CD4-positive, alpha-beta T cell treated with Interleukin-4 for 4 hours (primary cell): ENCODE data around the gene CNTN4.

Source experiments
- DNase-seq: peaks from one replicate; pipeline ENCODE4 v3.0.0-alpha.2; 2020

CNTN4 gene

GRCh38 chr3:2623436-2623835, 524.8 kb downstream of the CNTN4 start:
- DNase-seq: no peak

GRCh38 chr3:2628117-2628516, 529.5 kb downstream of the CNTN4 start:
- DNase-seq: no peak

- DNase-seq: no peak
Measured at GRCh38 chr3:2635511-2635910, 536.8 kb downstream of the CNTN4 start.

GRCh38 chr3:2643606-2644005, 544.9 kb downstream of the CNTN4 start:
- no peak for DNase-seq

GRCh38 chr3:2645001-2645400, 546.3 kb downstream of the CNTN4 start:
- no peak for DNase-seq

- DNase-seq: no peak
Measured at GRCh38 chr3:2650746-2651145, 552.1 kb downstream of the CNTN4 start.

- no peak for DNase-seq
Measured at GRCh38 chr3:2652386-2652785, 553.7 kb downstream of the CNTN4 start.

- no peak for DNase-seq
Measured at GRCh38 chr3:2653706-2654105, 555.0 kb downstream of the CNTN4 start.

GRCh38 chr3:2655229-2655701, 556.6 kb downstream of the CNTN4 start:
- DNase-seq: no peak

- DNase-seq: no peak
Measured at GRCh38 chr3:2656806-2657777, 558.4 kb downstream of the CNTN4 start.

GRCh38 chr3:2657971-2658370, 559.3 kb downstream of the CNTN4 start:
- DNase-seq: no peak

- no peak for DNase-seq
Measured at GRCh38 chr3:2659896-2660295, 561.2 kb downstream of the CNTN4 start.

GRCh38 chr3:2661078-2661477, 562.4 kb downstream of the CNTN4 start:
- DNase-seq: no peak

GRCh38 chr3:2677501-2677900, 578.8 kb downstream of the CNTN4 start:
- DNase-seq: no peak

GRCh38 chr3:2680236-2680635, 581.6 kb downstream of the CNTN4 start:
- no peak for DNase-seq

- no peak for DNase-seq
Measured at GRCh38 chr3:2684046-2684445, 585.4 kb downstream of the CNTN4 start.

- no peak for DNase-seq
Measured at GRCh38 chr3:2686816-2687502, 588.3 kb downstream of the CNTN4 start.

- DNase-seq: no peak
Measured at GRCh38 chr3:2697589-2697988, 598.9 kb downstream of the CNTN4 start.

GRCh38 chr3:2701471-2701870, 602.8 kb downstream of the CNTN4 start:
- DNase-seq: no peak

- DNase-seq: no peak
Measured at GRCh38 chr3:2706144-2706835, 607.6 kb downstream of the CNTN4 start.

GRCh38 chr3:2706836-2707210, 608.2 kb downstream of the CNTN4 start:
- no peak for DNase-seq

GRCh38 chr3:2711081-2711480, 612.4 kb downstream of the CNTN4 start:
- no peak for DNase-seq

- DNase-seq: no peak
Measured at GRCh38 chr3:2713923-2714322, 615.3 kb downstream of the CNTN4 start.
